ENCODE results near the gene TFDP1.

DNA sequence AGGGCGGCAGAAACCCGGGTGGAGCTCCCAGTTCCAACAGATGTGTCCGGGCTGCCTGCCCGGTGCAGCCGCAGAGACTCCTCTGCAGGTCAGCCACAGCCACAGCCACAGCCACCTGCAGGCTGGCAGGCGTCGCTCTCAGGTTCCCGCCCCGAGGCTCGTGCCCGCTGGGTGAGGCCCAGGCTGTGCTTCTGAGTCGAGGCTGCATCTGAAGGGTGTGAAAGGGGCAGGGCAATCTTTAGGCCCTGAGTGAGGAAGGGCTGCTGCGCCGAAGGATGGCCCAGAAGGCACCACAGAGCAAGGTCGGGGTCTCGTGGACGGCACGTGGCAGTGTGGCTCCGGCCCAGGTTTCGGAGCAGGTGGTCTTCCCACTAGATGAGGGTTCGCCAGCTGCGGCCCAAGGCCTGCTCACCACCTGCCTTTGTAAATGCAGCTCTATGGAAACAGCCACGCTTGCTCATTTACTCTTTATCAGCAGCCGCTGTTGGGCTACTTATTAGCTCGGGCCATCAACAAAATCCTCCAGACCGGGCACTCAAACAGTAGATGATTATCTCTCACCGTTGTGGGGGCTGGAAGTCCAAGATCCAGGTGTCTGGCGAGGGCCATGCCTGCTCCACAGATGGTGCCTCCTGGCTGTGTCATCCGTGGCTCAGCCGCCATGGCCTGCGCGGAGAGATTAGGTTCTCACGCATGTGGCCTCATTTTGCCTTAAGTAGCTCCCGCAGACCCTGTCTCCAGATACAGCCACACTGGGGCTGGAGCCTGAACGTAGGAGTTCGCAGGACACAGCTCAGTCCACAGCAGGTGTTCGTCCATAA is 40.3 kb upstream of the TFDP1 start:
- TF ChIP-seq, protein P1, sequence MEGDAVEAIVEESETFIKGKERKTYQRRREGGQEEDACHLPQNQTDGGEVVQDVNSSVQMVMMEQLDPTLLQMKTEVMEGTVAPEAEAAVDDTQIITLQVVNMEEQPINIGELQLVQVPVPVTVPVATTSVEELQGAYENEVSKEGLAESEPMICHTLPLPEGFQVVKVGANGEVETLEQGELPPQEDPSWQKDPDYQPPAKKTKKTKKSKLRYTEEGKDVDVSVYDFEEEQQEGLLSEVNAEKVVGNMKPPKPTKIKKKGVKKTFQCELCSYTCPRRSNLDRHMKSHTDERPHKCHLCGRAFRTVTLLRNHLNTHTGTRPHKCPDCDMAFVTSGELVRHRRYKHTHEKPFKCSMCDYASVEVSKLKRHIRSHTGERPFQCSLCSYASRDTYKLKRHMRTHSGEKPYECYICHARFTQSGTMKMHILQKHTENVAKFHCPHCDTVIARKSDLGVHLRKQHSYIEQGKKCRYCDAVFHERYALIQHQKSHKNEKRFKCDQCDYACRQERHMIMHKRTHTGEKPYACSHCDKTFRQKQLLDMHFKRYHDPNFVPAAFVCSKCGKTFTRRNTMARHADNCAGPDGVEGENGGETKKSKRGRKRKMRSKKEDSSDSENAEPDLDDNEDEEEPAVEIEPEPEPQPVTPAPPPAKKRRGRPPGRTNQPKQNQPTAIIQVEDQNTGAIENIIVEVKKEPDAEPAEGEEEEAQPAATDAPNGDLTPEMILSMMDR (IDR thresholded peaks at IDR 0.05) = no peak
- TF ChIP-seq POLR2A (IDR thresholded peaks at IDR 0.05) = no peak

Data from uterus (tissue), 2 donors.